Activated CD8-positive, alpha-beta T cell treated with anti-CD3 and anti-CD28 coated beads for 36 hours (primary cell): ENCODE results near the gene RAB9B. TPM values are rescaled to one million over a fixed set of nuclear protein-coding genes. Genes with fewer than 3 reads are reported as not detected.

Experiments
- ATAC-seq: fragments of 200-7000 bp; cut with Tn5 transposase; one replicate; pipeline ENCODE4 v1.10.0; 2021; ENCODE audit warnings: mild to moderate bottlenecking, moderate library complexity
- CTCF ChIA-PET: fragments of 350-600 bp; sonication (Branson Sonifier 250); formaldehyde crosslinking; loops from one replicate; lab custom pipeline; 2021; ENCODE audit warnings: antibody characterized with exemption; lab: Charles Lee
- POLR2A ChIA-PET: fragments of 350-600 bp; sonication (Branson Sonifier 250); formaldehyde crosslinking; loops from one replicate; lab custom pipeline; 2021; ENCODE audit warnings: antibody characterized with exemption; lab: Charles Lee
- DNase-seq: peaks from one replicate; pipeline ENCODE4 v3.0.0-alpha.2; 2020
- H3K27ac Mint-ChIP-seq: one replicate; pipeline ENCODE4 v1.8.0; 2021; ENCODE audit warnings: mild to moderate bottlenecking, mixed read lengths
- H3K27me3 Mint-ChIP-seq: one replicate; pipeline ENCODE4 v1.8.0; 2021; ENCODE audit warnings: mixed read lengths
- H3K36me3 Mint-ChIP-seq: one replicate; pipeline ENCODE4 v1.8.0; 2021; ENCODE audit warnings: low read depth, mixed read lengths
- H3K4me1 Mint-ChIP-seq: one replicate; pipeline ENCODE4 v1.8.0; 2021; ENCODE audit warnings: low read depth, mixed read lengths
- H3K4me3 Mint-ChIP-seq: one replicate; pipeline ENCODE4 v1.8.0; 2021; ENCODE audit warnings: mild to moderate bottlenecking, moderate library complexity, mixed read lengths
- H3K9me3 Mint-ChIP-seq: one replicate; pipeline ENCODE4 v1.8.0; 2021; ENCODE audit warnings: mixed read lengths
- CTCF ChIP-seq: fragments of 200-600 bp; IDR thresholded peaks from one replicate; pipeline ENCODE4 v1.8.0; 2022; ENCODE audit warnings: antibody characterized with exemption, mild to moderate bottlenecking
- intact Hi-C: fragments of 100-400 bp; cut with micrococcal nuclease; formaldehyde crosslinking; loops from one replicate; pipeline ENCODE4 v1.10.0; 2022
- total RNA-seq, 2 experiments: library from RNA; stranded (reverse); gene quantifications; one replicate each; pipeline ENCODE4 v1.2.3, GENCODE V29; 2021

RAB9B gene
- total RNA-seq, 2 experiments from 2014 or later = 0.38 to 0.45 TPM

- Mint-ChIP-seq H3K27ac (no peak overlapping the region), H3K4me3 (no peak overlapping the region), H3K27me3 (peaks cover 4% of the 10 kb centered on the region), H3K36me3 (no peaks in the 10 kb centered on the region), H3K9me3 (no peaks in the 10 kb centered on the region), H3K4me1 (no peaks in the 10 kb centered on the region)
- TF ChIP-seq CTCF = no peak
- POLR2A ChIA-PET = no interaction called here
- no peak for ATAC-seq
- CTCF ChIA-PET = interaction anchor here (0.7 to 1.2 kb wide), 3 partner anchors 8 to 80 kb away, joined by 3 read pairs; no protein-coding TSS in a partner anchor
- DNase-seq = no peak
- intact Hi-C loops = no loop called here
These were observed 40.1 kb downstream of the RAB9B start for GRCh38 chrX:103791826-103792485.

- no peak for TF ChIP-seq CTCF
- Mint-ChIP-seq H3K27me3 (peaks cover 4% of the 10 kb centered on the region), H3K4me1 (no peaks in the 10 kb centered on the region), H3K27ac (no peak overlapping the region), H3K4me3 (no peak overlapping the region), H3K36me3 (no peaks in the 10 kb centered on the region), H3K9me3 (no peaks in the 10 kb centered on the region)
- intact Hi-C loops = no loop called here
- no peak for ATAC-seq
- ChIA-PET POLR2A (no interaction called here), CTCF (no interaction called here)
- no peak for DNase-seq
These were observed 40.8 kb downstream of the RAB9B start for GRCh38 chrX:103791228-103791627.

GRCh38 chrX:103789004-103789403 lies 43.1 kb downstream of the RAB9B start:
- H3K27me3 Mint-ChIP-seq = peaks cover 4% of the 10 kb centered on the region
- no peaks in the 10 kb centered on the region for H3K36me3 Mint-ChIP-seq
- ATAC-seq (no peak), DNase-seq (no peak)
- H3K27ac Mint-ChIP-seq = no peak overlapping the region
- no peak overlapping the region for H3K4me3 Mint-ChIP-seq
- CTCF ChIA-PET = no interaction called here
- H3K9me3 Mint-ChIP-seq = no peaks in the 10 kb centered on the region
- intact Hi-C loops = no loop called here
- POLR2A ChIA-PET = no interaction called here
- TF ChIP-seq CTCF = no peak
- no peaks in the 10 kb centered on the region for H3K4me1 Mint-ChIP-seq

DNA sequence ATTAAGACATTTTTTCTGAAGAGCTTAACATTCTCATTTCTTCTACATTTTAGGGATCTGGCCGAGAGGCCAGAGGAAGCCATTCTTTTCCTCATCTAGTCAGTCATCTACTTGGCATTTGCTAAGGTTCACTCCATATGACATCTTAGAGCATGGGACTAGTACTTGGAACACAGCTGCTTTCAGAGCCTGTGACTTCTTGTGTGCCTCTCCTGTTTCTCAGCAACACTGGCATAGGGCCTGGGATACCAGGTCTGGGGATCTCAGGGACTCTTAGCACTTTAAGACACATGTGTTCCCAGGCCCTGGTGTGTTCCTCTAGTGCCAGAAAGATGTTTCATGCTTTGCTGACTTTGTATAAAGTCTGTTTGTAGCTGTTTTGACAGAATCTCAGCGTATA lies 48.1 kb downstream of the RAB9B start:
- H3K4me3 Mint-ChIP-seq = no peak overlapping the region
- DNase-seq = no peak
- H3K27ac Mint-ChIP-seq = no peak overlapping the region
- H3K27me3 Mint-ChIP-seq = no peaks in the 10 kb centered on the region
- no peaks in the 10 kb centered on the region for H3K4me1 Mint-ChIP-seq
- ChIA-PET POLR2A (no interaction called here), CTCF (interaction anchor here (1.1 kb wide), 1 partner anchor 8 kb away, joined by 3 read pairs; no protein-coding TSS in a partner anchor)
- H3K9me3 Mint-ChIP-seq = no peaks in the 10 kb centered on the region
- intact Hi-C loops = no loop called here
- no peak for ATAC-seq
- no peaks in the 10 kb centered on the region for H3K36me3 Mint-ChIP-seq
- no peak for TF ChIP-seq CTCF

- no peak overlapping the region for H3K27ac Mint-ChIP-seq
- no peaks in the 10 kb centered on the region for H3K36me3 Mint-ChIP-seq
- intact Hi-C loops = no loop called here
- ATAC-seq (no peak), DNase-seq (no peak)
- no peaks in the 10 kb centered on the region for H3K27me3 Mint-ChIP-seq
- no peak for TF ChIP-seq CTCF
- no peak overlapping the region for H3K4me3 Mint-ChIP-seq
- no peaks in the 10 kb centered on the region for H3K9me3 Mint-ChIP-seq
- ChIA-PET CTCF (no interaction called here), POLR2A (no interaction called here)
- H3K4me1 Mint-ChIP-seq = no peaks in the 10 kb centered on the region
These were observed 48.9 kb downstream of the RAB9B start for GRCh38 chrX:103783196-103783595.
